HEK293 (cell line): Measurements from ENCODE around the gene MEGF8.

ENCODE experiments used
- CTCF ChIA-PET: fragments of 350-600 bp; formaldehyde crosslinking; extraction: SDS; loops from one replicate; lab custom pipeline; 2021; ENCODE audit warnings: antibody characterized with exemption; lab: Yijun Ruan, JAX
- POLR2A ChIA-PET: fragments of 300-600 bp; formaldehyde crosslinking; extraction: SDS; loops from one replicate; lab custom pipeline; 2020; ENCODE audit warnings: antibody characterized with exemption, inconsistent platforms; lab: Yijun Ruan, JAX
- H3K27ac ChIP-seq: fragments of 200-500 bp; sonication (Bioruptor generic); 2 replicates; pipeline ENCODE4 v1.5.1; 2014; ENCODE audit warnings: low read depth, low read length, control low read depth, inconsistent platforms; ENCODE audit errors: extremely low read depth
- H3K36me3 ChIP-seq, 2 experiments: fragments of 200-500 bp in 1 of 2; sonication (Bioruptor generic) in 1 of 2; 1 replicate in 1 of 2; 2 replicates in 1 of 2; pipeline ENCODE4 v1.5.1; 2014 to 2017; ENCODE audit warnings: inconsistent platforms in 2 of 2, low read length in 2 of 2; ENCODE audit not compliant: control insufficient read depth in 2 of 2, insufficient read depth in 1 of 2
- H3K4me1 ChIP-seq: fragments of 200-500 bp; sonication (Bioruptor generic); 2 replicates; pipeline ENCODE4 v1.5.1; 2014; ENCODE audit warnings: mild to moderate bottlenecking, low read length, inconsistent platforms; ENCODE audit not compliant: control insufficient read depth, insufficient read depth
- H3K4me3 ChIP-seq: 2 replicates; pipeline ENCODE4 v1.5.1; 2011; ENCODE audit warnings: low read depth, mild to moderate bottlenecking, control low read depth, low read length, moderate library complexity
- H3K9me3 ChIP-seq: fragments of 200-500 bp; sonication (Bioruptor generic); 2 replicates; pipeline ENCODE4 v1.5.1; 2014; ENCODE audit warnings: low read depth, low read length, inconsistent platforms; ENCODE audit not compliant: control insufficient read depth, insufficient read depth
- EGR2 ChIP-seq: fragments of 450-650 bp; formaldehyde crosslinking; IDR thresholded peaks from 2 replicates; pipeline ENCODE4 v1.5.1; 2016; ENCODE audit warnings: low read depth, missing biosample characterization, missing genetic modification characterization
- MEIS1 ChIP-seq: sonication (generic); formaldehyde crosslinking; IDR thresholded peaks from 2 replicates; pipeline ENCODE4 v1.8.1; 2022; ENCODE audit warnings: missing genetic modification reagents, mild to moderate bottlenecking, borderline replicate concordance
- SCRT2 ChIP-seq: fragments of 450-650 bp; formaldehyde crosslinking; IDR thresholded peaks from 2 replicates; pipeline ENCODE4 v1.5.1; 2016; ENCODE audit warnings: missing biosample characterization, missing genetic modification characterization
- SP2 ChIP-seq: fragments of 450-650 bp; formaldehyde crosslinking; IDR thresholded peaks from 2 replicates; pipeline ENCODE4 v1.5.1; 2016; ENCODE audit warnings: missing biosample characterization, missing genetic modification characterization
- ZBTB48 ChIP-seq: fragments of 450-650 bp; formaldehyde crosslinking; IDR thresholded peaks from 2 replicates; pipeline ENCODE4 v1.5.1; 2016; ENCODE audit warnings: missing biosample characterization, missing genetic modification characterization
- ZFHX2 ChIP-seq: fragments of 450-650 bp; formaldehyde crosslinking; conservative IDR thresholded peaks from 2 replicates; pipeline ENCODE4 v1.5.1; 2016; ENCODE audit warnings: missing biosample characterization, missing genetic modification characterization
- ZFP3 ChIP-seq: fragments of 450-650 bp; formaldehyde crosslinking; IDR thresholded peaks from 2 replicates; pipeline ENCODE4 v1.5.1; 2016; ENCODE audit warnings: low read depth, missing biosample characterization, missing genetic modification characterization
- ZNF132 ChIP-seq: fragments of 450-650 bp; formaldehyde crosslinking; IDR thresholded peaks from 2 replicates; pipeline ENCODE4 v1.5.1; 2017; ENCODE audit warnings: missing biosample characterization, missing genetic modification characterization, borderline replicate concordance
- ZNF16 ChIP-seq: fragments of 450-650 bp; formaldehyde crosslinking; IDR thresholded peaks from 2 replicates; pipeline ENCODE4 v1.5.1; 2016; ENCODE audit warnings: low read depth, missing biosample characterization, missing genetic modification characterization
- ZNF221 ChIP-seq: fragments of 450-650 bp; formaldehyde crosslinking; IDR thresholded peaks from 2 replicates; pipeline ENCODE4 v1.5.1; 2017; ENCODE audit warnings: missing biosample characterization, missing genetic modification characterization, borderline replicate concordance
- ZNF335 ChIP-seq: fragments of 450-650 bp; formaldehyde crosslinking; conservative IDR thresholded peaks from 2 replicates; pipeline ENCODE4 v1.5.1; 2016; ENCODE audit warnings: missing biosample characterization, missing genetic modification characterization
- ZNF501 ChIP-seq: fragments of 450-650 bp; formaldehyde crosslinking; IDR thresholded peaks from 2 replicates; pipeline ENCODE4 v1.5.1; 2016; ENCODE audit warnings: missing biosample characterization, missing genetic modification characterization
- ZNF514 ChIP-seq: fragments of 450-650 bp; formaldehyde crosslinking; IDR thresholded peaks from 2 replicates; pipeline ENCODE4 v1.5.1; 2016; ENCODE audit warnings: missing biosample characterization, missing genetic modification characterization
- ZNF558 ChIP-seq: fragments of 450-650 bp; formaldehyde crosslinking; IDR thresholded peaks from 2 replicates; pipeline ENCODE4 v1.5.1; 2016; ENCODE audit warnings: missing biosample characterization, missing genetic modification characterization
- ZNF664 ChIP-seq: fragments of 450-650 bp; formaldehyde crosslinking; IDR thresholded peaks from 2 replicates; pipeline ENCODE4 v1.5.1; 2016; ENCODE audit warnings: missing biosample characterization, missing genetic modification characterization
- ZSCAN23 ChIP-seq: fragments of 450-650 bp; formaldehyde crosslinking; IDR thresholded peaks from 2 replicates; pipeline ENCODE4 v1.5.1; 2016; ENCODE audit warnings: missing biosample characterization, missing genetic modification characterization
- TF ChIP-seq, protein P1 (sequence below): fragments of 450-650 bp; formaldehyde crosslinking; IDR thresholded peaks from 2 replicates; pipeline ENCODE4 v1.5.1; 2016; ENCODE audit warnings: missing biosample characterization, missing genetic modification characterization, low read depth
- TF ChIP-seq, protein P2 (sequence below): fragments of 450-650 bp; formaldehyde crosslinking; IDR thresholded peaks from 2 replicates; pipeline ENCODE4 v1.5.1; 2016; ENCODE audit warnings: missing biosample characterization, missing genetic modification characterization
- TF ChIP-seq, protein P3 (sequence below): fragments of 450-650 bp; formaldehyde crosslinking; IDR thresholded peaks from 2 replicates; pipeline ENCODE4 v1.5.1; 2016; ENCODE audit warnings: missing biosample characterization, missing genetic modification characterization

MEGF8 gene

DNA sequence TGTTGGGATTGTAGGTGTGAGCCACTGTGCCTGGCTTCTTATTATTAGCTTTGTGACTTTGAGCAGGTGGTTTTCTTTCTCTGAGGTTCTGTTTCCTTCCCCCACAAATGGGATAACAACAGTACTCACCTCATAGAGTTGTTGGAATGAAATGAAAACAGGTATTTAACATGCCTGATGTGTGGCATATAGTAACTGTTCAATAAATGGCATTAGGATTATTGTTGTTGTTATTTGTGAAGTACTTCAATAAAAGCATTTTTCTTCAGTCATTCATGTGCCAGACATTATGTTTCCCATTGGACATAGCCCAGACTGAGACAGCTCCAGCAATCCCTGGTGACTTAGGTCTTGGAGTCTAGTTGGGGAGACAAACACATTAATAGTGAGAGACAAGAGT lies 1.5 kb downstream of the MEGF8 start:
- no peaks in the 10 kb centered on the region; a peak in 1 of 3 replicates for H3K36me3 ChIP-seq
- H3K9me3 ChIP-seq, result no peaks in the 10 kb centered on the region
- peak; percentile 97 for TF ChIP-seq ZNF664 (tag by site-specific recombination)
- TF ChIP-seq ZNF132 (tag by site-specific recombination), result no peak
- TF ChIP-seq, protein P1, sequence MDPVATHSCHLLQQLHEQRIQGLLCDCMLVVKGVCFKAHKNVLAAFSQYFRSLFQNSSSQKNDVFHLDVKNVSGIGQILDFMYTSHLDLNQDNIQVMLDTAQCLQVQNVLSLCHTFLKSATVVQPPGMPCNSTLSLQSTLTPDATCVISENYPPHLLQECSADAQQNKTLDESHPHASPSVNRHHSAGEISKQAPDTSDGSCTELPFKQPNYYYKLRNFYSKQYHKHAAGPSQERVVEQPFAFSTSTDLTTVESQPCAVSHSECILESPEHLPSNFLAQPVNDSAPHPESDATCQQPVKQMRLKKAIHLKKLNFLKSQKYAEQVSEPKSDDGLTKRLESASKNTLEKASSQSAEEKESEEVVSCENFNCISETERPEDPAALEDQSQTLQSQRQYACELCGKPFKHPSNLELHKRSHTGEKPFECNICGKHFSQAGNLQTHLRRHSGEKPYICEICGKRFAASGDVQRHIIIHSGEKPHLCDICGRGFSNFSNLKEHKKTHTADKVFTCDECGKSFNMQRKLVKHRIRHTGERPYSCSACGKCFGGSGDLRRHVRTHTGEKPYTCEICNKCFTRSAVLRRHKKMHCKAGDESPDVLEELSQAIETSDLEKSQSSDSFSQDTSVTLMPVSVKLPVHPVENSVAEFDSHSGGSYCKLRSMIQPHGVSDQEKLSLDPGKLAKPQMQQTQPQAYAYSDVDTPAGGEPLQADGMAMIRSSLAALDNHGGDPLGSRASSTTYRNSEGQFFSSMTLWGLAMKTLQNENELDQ (tag by site-specific recombination), result no peak
- TF ChIP-seq ZNF16, result no peak
- TF ChIP-seq ZNF335 (tag by site-specific recombination), result peak; percentile 43; the same call in 1 of the 2 replicates
- no peak for TF ChIP-seq SCRT2 (tag by site-specific recombination)
- no peak for TF ChIP-seq ZNF221 (tag by site-specific recombination)
- TF ChIP-seq, protein P2, sequence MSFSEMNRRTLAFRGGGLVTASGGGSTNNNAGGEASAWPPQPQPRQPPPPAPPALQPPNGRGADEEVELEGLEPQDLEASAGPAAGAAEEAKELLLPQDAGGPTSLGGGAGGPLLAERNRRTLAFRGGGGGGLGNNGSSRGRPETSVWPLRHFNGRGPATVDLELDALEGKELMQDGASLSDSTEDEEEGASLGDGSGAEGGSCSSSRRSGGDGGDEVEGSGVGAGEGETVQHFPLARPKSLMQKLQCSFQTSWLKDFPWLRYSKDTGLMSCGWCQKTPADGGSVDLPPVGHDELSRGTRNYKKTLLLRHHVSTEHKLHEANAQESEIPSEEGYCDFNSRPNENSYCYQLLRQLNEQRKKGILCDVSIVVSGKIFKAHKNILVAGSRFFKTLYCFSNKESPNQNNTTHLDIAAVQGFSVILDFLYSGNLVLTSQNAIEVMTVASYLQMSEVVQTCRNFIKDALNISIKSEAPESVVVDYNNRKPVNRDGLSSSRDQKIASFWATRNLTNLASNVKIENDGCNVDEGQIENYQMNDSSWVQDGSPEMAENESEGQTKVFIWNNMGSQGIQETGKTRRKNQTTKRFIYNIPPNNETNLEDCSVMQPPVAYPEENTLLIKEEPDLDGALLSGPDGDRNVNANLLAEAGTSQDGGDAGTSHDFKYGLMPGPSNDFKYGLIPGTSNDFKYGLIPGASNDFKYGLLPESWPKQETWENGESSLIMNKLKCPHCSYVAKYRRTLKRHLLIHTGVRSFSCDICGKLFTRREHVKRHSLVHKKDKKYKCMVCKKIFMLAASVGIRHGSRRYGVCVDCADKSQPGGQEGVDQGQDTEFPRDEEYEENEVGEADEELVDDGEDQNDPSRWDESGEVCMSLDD (tag by site-specific recombination), result no peak
- no peak for TF ChIP-seq ZBTB48 (tag by site-specific recombination)
- no peak for TF ChIP-seq ZSCAN23
- no peak for TF ChIP-seq ZNF514 (tag by site-specific recombination)
- TF ChIP-seq, all 188 proteins: peak for 2
- ChIA-PET CTCF (interaction anchor here (1.0 to 1.8 kb wide), 5 partner anchors 16 to 113 kb away, joined by 3 to 7 read pairs (median 5); no protein-coding TSS in a partner anchor), POLR2A (interaction anchor here (1.5 kb wide), 2 partner anchors 25 to 44 kb away, joined by 3 read pairs; partner anchors contain the start of gene PAFAH1B3)
- H3K27ac ChIP-seq, result peak overlapping the region; percentile 92; the same call in 1 of the 2 replicates
- peak overlapping the region; percentile 67 for H3K4me3 ChIP-seq
- peaks cover 43% of the 10 kb centered on the region for H3K4me1 ChIP-seq

DNA sequence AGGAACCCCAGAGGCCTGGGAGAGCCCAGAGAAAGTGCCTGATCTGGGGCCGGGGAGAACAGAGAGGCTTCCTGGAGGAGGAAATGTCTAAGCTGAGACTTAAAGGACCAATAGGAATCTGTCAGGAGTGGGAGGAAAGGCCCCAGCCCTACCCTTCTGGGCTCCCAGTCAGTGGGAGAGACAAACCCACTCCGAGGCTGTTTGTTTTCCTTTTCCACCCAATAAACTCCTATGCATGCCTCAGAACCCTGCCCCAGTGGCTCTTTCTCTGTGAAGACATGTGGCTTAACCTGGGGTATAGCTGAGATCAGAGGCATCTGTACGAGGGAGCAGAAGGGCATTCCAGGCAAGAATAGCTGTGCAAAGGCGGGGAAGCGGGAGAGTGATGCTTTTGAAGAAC lies 1.9 kb downstream of the MEGF8 start:
- TF ChIP-seq ZNF335 (tag by site-specific recombination), result peak; percentile 19; the same call in 1 of the 2 replicates
- no peak for TF ChIP-seq MEIS1 (CRISPR knock-in tag)
- no peak for TF ChIP-seq ZNF558 (tag by site-specific recombination)
- TF ChIP-seq ZFHX2 (tag by site-specific recombination), result peak; percentile 93
- peak; percentile 98 for TF ChIP-seq ZFP3 (tag by site-specific recombination)
- TF ChIP-seq EGR2 (tag by site-specific recombination), result peak; percentile 94
- TF ChIP-seq, protein P3, sequence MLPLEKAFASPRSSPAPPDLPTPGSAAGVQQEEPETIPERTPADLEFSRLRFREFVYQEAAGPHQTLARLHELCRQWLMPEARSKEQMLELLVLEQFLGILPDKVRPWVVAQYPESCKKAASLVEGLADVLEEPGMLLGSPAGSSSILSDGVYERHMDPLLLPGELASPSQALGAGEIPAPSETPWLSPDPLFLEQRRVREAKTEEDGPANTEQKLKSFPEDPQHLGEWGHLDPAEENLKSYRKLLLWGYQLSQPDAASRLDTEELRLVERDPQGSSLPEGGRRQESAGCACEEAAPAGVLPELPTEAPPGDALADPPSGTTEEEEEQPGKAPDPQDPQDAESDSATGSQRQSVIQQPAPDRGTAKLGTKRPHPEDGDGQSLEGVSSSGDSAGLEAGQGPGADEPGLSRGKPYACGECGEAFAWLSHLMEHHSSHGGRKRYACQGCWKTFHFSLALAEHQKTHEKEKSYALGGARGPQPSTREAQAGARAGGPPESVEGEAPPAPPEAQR, result no peak
- peak; percentile 51 for TF ChIP-seq SP2 (tag by site-specific recombination)
- TF ChIP-seq ZNF501 (tag by site-specific recombination), result no peak
- H3K36me3 ChIP-seq, result no peaks in the 10 kb centered on the region; a peak in 1 of 3 replicates
- peaks cover 43% of the 10 kb centered on the region for H3K4me1 ChIP-seq
- no peaks in the 10 kb centered on the region for H3K9me3 ChIP-seq
- H3K27ac ChIP-seq, result peak overlapping the region; percentile 92; the same call in 1 of the 2 replicates
- CTCF ChIA-PET, result interaction anchor here (0.6 to 1.8 kb wide), 7 partner anchors 16 to 201 kb away, joined by 3 to 7 read pairs (median 4); partner anchors contain the start of genes CEACAM1 and PAFAH1B3
- POLR2A ChIA-PET, result interaction anchor here (0.8 to 1.5 kb wide), 3 partner anchors 14 to 44 kb away, joined by 3 read pairs; partner anchors contain the start of gene PAFAH1B3
- no peak overlapping the region for H3K4me3 ChIP-seq
